Breast epithelium (tissue), 3 donors: ENCODE measurements around the gene NDUFAF2.

Source experiments
- CTCF ChIP-seq, 3 donors: fragments of 450-650 bp; IDR thresholded peaks; one replicate each; pipeline ENCODE4 v1.5.1; 2016 to 2017; ENCODE audit warnings: antibody characterized with exemption in 3 of 3, mild to moderate bottlenecking in 3 of 3, moderate library complexity in 3 of 3
- POLR2A ChIP-seq: fragments of 450-650 bp; IDR thresholded peaks from one replicate; pipeline ENCODE4 v1.6.1; 2016; ENCODE audit warnings: antibody characterized with exemption, mild to moderate bottlenecking, moderate library complexity
- POLR2AphosphoS5 ChIP-seq, 3 donors: sonication (generic); formaldehyde crosslinking; IDR thresholded peaks; one replicate each; pipeline ENCODE4 v1.6.1; 2017; ENCODE audit warnings: antibody characterized with exemption in 3 of 3

- TF ChIP-seq CTCF (IDR thresholded peaks at IDR 0.05) (no peak), POLR2AphosphoS5 (IDR thresholded peaks at IDR 0.05) (no peak), POLR2A (no peak)
Measured at GRCh38 chr5:61020415-61020814, 75.4 kb downstream of the NDUFAF2 start.
